ENCODE results near the gene TIMM50. TPM values are rescaled to one million over a fixed set of nuclear protein-coding genes. Genes with fewer than 3 reads are reported as not detected.

Gene TIMM50
- total and polyA plus RNA-seq, 2 of the 13 experiments (the other 11 are each of a cell fraction or from before 2014, with no cell fraction given), result 91.1 to 92.5 TPM

DNA sequence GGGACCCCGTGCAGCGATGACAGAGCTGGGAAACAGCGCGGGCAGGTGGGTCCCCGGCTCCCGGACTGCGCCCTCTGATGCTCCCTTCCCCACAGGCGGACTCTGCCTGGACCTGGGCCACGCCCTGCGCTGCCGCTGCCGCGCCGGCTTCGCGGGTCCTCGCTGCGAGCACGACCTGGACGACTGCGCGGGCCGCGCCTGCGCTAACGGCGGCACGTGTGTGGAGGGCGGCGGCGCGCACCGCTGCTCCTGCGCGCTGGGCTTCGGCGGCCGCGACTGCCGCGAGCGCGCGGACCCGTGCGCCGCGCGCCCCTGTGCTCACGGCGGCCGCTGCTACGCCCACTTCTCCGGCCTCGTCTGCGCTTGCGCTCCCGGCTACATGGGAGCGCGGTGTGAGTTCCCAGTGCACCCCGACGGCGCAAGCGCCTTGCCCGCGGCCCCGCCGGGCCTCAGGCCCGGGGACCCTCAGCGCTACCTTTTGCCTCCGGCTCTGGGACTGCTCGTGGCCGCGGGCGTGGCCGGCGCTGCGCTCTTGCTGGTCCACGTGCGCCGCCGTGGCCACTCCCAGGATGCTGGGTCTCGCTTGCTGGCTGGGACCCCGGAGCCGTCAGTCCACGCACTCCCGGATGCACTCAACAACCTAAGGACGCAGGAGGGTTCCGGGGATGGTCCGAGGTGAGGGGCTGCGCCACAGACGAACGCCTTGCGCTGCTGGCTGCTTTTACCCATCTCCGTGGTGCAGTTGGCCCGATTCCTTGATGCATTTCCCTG is 26.5 kb downstream of the TIMM50 start (continued):
- TF ChIP-seq ZNF512 (CRISPR knock-in tag; IDR thresholded peaks at IDR 0.05) (no peak), BATF2 (CRISPR knock-in tag; IDR thresholded peaks at IDR 0.05) (peak; percentile 96), ZNF652 (CRISPR knock-in tag; IDR thresholded peaks at IDR 0.05; ENCODE audit: borderline replicate concordance, low read depth) (no peak), LRRFIP1 (CRISPR knock-in tag; conservative IDR thresholded peaks at IDR 0.05) (no peak), ARID4A (CRISPR knock-in tag; IDR thresholded peaks at IDR 0.05; ENCODE audit: borderline replicate concordance) (no peak; the same call in 1 of the 2 replicates), KMT2A (CRISPR knock-in tag; IDR thresholded peaks at IDR 0.05) (peak; percentile 33; the same call in 1 of the 2 replicates), GRHL1 (CRISPR knock-in tag; conservative IDR thresholded peaks at IDR 0.05) (no peak; the same call in 1 of the 2 replicates), ZNF720 (CRISPR knock-in tag; IDR thresholded peaks at IDR 0.05) (no peak), MED13 (CRISPR knock-in tag; IDR thresholded peaks at IDR 0.05) (no peak; the same call in 1 of the 2 replicates), ZNF557 (CRISPR knock-in tag; IDR thresholded peaks at IDR 0.05) (peak; percentile 91; the same call in 1 of the 2 replicates), ZNF280B (CRISPR knock-in tag; IDR thresholded peaks at IDR 0.05; ENCODE audit: borderline replicate concordance) (no peak), FLYWCH1 (CRISPR knock-in tag; IDR thresholded peaks at IDR 0.05) (peak; percentile 97; the same call in 1 of the 2 replicates)
- TF ChIP-seq, protein P1, sequence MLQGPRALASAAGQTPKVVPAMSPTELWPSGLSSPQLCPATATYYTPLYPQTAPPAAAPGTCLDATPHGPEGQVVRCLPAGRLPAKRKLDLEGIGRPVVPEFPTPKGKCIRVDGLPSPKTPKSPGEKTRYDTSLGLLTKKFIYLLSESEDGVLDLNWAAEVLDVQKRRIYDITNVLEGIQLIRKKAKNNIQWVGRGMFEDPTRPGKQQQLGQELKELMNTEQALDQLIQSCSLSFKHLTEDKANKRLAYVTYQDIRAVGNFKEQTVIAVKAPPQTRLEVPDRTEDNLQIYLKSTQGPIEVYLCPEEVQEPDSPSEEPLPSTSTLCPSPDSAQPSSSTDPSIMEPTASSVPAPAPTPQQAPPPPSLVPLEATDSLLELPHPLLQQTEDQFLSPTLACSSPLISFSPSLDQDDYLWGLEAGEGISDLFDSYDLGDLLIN (CRISPR knock-in tag; IDR thresholded peaks at IDR 0.05; ENCODE audit: borderline replicate concordance), result peak; percentile 69; the same call in 1 of the 2 replicates

Measured in HepG2 (cell line).